OCI-LY1 (cell line): ENCODE measurements around the gene TMEM240.

Source experiments
- EZH2 ChIP-seq: fragments of 200-600 bp; sonication (generic), shearing (Covaris generic); IDR thresholded peaks from 2 replicates; pipeline ENCODE4 v1.8.0; 2017; ENCODE audit warnings: borderline replicate concordance, mixed run types, mild to moderate bottlenecking, antibody characterized with exemption, low read length, moderate library complexity, mixed read lengths
- TF ChIP-seq, protein P1 (sequence below): fragments of 200-600 bp; sonication (generic), shearing (Covaris generic); IDR thresholded peaks from 2 replicates; pipeline ENCODE4 v1.5.1; 2017; ENCODE audit warnings: mild to moderate bottlenecking, antibody characterized with exemption, low read length, moderate library complexity, mixed read lengths

DNA sequence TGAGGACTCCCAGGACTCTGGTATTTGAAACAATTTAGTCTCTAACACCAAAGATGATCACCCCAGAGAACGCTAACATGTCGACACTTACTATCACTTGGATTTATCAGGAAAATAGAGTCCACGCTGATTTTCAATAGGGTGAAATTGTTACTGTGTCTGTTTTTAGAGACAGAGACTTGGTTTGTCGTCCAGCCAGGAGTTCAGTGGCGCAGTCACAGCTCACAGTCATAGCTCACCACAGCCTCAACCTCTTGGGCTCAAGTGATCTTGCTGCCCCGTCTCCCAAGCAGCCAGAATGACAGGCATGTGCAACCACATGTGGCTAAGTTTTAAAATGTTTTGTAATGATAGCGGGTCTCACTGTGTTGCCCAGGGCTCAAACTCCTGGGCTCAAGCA is 28.9 kb upstream of the TMEM240 start:
- TF ChIP-seq, protein P1, sequence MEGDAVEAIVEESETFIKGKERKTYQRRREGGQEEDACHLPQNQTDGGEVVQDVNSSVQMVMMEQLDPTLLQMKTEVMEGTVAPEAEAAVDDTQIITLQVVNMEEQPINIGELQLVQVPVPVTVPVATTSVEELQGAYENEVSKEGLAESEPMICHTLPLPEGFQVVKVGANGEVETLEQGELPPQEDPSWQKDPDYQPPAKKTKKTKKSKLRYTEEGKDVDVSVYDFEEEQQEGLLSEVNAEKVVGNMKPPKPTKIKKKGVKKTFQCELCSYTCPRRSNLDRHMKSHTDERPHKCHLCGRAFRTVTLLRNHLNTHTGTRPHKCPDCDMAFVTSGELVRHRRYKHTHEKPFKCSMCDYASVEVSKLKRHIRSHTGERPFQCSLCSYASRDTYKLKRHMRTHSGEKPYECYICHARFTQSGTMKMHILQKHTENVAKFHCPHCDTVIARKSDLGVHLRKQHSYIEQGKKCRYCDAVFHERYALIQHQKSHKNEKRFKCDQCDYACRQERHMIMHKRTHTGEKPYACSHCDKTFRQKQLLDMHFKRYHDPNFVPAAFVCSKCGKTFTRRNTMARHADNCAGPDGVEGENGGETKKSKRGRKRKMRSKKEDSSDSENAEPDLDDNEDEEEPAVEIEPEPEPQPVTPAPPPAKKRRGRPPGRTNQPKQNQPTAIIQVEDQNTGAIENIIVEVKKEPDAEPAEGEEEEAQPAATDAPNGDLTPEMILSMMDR = no peak
- TF ChIP-seq EZH2 = no peak
